ENCODE data around the gene SRCAP.
A peak's percentile ranks its signal among the peaks of the same experiment; 100 is the strongest.

- TF ChIP-seq POLR2AphosphoS5 (IDR thresholded peaks at IDR 0.05; ENCODE audit: low read depth, low read length) (0 out of 2 replicates have a peak, but pooled peaks have one; percentile 26), POLR2A (IDR thresholded peaks at IDR 0.05; ENCODE audit: low read depth, low read length) (no peak)
Measured at GRCh38 chr16:30736995-30737793, 38.2 kb downstream of the SRCAP start.

Data from GM12892 (cell line).